ENCODE measurements around the gene ADORA2B.
"Not testable (repeated sequence)": the region's sequence is repeated elsewhere in the genome, so short reads cannot be mapped to it uniquely, and the experiment has no call there.

GRCh38 chr17:15899596-15899995 lies 45.3 kb upstream of the ADORA2B start:
- TF ChIP-seq, protein P1, sequence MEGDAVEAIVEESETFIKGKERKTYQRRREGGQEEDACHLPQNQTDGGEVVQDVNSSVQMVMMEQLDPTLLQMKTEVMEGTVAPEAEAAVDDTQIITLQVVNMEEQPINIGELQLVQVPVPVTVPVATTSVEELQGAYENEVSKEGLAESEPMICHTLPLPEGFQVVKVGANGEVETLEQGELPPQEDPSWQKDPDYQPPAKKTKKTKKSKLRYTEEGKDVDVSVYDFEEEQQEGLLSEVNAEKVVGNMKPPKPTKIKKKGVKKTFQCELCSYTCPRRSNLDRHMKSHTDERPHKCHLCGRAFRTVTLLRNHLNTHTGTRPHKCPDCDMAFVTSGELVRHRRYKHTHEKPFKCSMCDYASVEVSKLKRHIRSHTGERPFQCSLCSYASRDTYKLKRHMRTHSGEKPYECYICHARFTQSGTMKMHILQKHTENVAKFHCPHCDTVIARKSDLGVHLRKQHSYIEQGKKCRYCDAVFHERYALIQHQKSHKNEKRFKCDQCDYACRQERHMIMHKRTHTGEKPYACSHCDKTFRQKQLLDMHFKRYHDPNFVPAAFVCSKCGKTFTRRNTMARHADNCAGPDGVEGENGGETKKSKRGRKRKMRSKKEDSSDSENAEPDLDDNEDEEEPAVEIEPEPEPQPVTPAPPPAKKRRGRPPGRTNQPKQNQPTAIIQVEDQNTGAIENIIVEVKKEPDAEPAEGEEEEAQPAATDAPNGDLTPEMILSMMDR (IDR thresholded peaks at IDR 0.05): not testable (repeated sequence)
- TF ChIP-seq POLR2A (IDR thresholded peaks at IDR 0.05): not testable (repeated sequence)

Data from adrenal gland (tissue), 5 donors.